ENCODE data around the gene DDX46. TPM values are rescaled to one million over a fixed set of nuclear protein-coding genes. Genes with fewer than 3 reads are reported as not detected.
"Not testable (repeated sequence)": the region's sequence is repeated elsewhere in the genome, so short reads cannot be mapped to it uniquely, and the experiment has no call there.

The DDX46 gene
- total RNA-seq, 1 experiment from 2014 or later = 19.6 TPM

DNA sequence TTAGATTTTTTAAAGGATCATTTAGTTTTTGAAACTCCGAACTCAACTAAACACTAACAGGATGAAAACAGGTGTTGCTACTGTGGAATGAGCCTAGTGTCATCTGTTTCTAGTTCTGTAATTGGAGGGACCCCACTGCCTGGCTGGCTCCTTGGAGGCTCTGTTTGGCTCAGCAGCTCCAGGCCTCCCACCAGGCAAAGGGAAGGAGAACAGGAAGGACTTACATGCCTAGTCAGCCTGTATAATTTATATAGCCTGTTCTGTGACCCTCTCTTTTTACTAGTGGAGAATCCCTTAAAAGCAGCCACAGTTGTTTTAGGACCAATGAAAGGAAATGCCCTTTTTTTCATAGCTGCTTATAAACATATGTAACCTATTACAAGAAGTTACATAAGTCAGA is 66.1 kb downstream of the DDX46 start:
- in situ Hi-C loops (cut with HindIII; ENCODE audit: low pct_unique_long_range_greater_than_20kb, low sequenced_read_pairs) = no loop called here
- DNase-seq (ENCODE audit: low read depth, low spot score) = no peak

DNA sequence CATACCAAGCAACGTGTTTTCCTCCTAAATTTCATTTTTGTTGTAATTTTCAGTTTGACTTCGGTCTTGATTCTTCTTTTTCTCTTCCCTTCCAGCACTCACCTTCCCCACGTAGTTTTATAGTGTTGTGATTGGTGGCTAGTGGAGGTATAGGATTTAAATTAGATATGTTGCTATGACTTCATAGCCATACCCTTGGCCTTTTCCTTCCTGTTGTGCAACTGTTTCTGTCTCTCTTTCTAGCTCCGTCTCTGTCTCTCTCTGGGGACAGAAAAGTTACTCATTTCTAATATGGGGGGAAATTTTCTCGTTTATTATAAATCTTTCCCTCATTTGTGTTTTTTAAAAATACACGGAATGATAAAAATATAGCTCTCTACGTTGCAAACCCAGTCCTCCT is 66.6 kb downstream of the DDX46 start:
- in situ Hi-C loops (cut with HindIII; ENCODE audit: low pct_unique_long_range_greater_than_20kb, low sequenced_read_pairs) = no loop called here
- no peak for DNase-seq (ENCODE audit: low read depth, low spot score)

DNA sequence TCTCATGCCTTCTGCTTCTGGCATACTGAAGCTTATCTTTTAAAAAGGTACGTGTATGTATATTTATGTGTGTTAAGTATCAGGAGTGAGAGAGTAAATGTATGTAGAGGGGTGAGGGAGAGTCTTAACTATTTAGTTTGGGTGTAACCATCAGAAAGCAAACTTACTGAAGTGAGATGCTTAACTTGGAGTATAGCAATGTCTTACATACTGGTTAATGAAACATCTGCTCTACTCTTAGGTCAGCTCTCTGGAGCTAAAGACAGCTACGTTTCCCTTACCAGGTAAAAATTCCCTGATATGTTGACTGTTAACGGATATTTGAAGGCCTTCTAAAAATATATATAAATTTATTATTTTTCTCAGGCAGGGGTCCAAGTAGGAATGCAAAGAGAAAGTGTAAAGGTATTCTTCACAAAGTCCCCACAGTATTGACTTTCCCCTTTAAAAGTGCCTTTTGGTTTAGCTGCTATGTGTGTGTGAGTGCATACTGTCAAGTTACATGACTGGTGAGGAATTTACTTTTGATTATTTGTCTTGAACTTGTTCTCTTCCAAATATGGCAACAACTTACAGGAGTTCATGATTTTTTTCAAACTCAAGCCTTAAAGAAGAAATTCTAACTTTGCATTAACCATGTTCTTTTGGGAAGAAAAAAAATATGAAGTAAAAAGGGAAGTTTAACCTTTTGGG is 74.9 kb downstream of the DDX46 start:
- in situ Hi-C loops (cut with HindIII; ENCODE audit: low pct_unique_long_range_greater_than_20kb, low sequenced_read_pairs) = no loop called here
- DNase-seq (ENCODE audit: low read depth, low spot score) = no peak

DNA sequence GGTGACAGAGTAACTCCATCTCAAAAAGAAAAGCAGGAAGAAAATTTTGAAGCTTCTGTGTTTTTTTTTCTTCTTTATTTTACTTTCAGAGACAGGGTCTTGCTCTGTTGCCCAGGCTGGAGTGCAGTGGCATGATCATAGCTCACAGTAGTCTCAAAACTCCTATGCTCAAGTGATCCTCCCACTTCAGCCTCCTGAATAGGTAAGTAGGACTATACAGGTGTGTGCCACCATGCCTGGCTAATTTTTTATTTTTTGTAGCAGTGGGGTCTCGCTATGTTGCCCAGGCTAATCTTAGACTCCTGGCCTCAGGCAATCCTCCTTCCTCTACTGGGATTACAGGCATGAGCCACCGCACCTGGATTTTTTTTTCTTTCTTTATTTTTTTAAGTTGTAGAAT is 77.0 kb downstream of the DDX46 start:
- DNase-seq (ENCODE audit: low read depth, low spot score) = no peak
- in situ Hi-C loops (cut with HindIII; ENCODE audit: low pct_unique_long_range_greater_than_20kb, low sequenced_read_pairs) = no loop called here

DNA sequence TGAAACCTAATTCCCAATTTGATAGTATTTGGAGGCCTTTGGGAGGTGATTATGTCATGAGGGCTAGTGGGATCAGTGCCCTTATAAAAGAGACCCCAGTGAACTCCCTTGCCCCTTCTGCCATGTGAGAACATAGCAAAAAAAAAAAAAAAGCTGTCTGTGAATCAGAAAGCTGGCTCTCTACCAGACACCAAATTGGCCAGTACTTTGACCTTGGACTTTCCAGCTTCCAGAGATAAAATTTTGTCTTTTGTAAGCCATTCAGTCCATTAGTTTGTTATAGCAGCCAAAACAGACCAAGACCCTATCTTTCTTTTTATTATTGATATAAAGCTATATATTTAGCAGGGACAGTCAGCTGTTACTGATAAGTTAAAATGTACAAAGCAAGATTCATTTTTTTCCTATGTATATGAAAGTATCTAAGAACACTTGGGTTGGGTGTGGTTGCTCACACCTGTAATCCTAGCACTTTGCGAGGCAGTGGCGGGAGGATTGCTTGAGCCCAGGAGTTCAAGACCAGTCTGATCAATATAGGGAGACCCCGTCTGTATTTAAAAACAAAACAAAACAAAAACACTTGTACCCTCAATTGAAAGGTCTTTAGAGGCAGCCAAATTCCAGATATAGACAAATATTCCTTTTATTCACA is 79.1 kb downstream of the DDX46 start:
- in situ Hi-C loops (cut with HindIII; ENCODE audit: low pct_unique_long_range_greater_than_20kb, low sequenced_read_pairs) = no loop called here
- no peak for DNase-seq (ENCODE audit: low read depth, low spot score)

DNA sequence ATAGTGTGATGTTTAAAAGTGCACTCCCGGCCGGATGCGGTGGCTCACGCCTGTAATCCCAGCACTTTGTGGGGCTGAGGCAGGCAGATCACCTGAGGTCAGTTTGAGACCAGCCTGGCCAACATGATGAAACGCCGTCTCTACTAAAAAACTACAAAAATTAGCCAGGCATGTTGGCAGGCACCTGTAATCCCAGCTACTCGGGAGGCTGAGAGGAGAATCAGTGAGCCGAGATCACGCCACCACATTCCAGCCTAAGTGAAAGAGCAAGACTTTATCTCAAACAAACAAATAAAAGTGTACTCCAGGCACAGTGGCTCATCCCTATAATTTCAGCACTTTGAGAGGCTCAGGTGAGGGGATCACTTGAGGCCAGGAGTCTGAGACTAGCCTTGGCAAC is 79.8 kb downstream of the DDX46 start:
- DNase-seq (ENCODE audit: low read depth, low spot score); in situ Hi-C loops (cut with HindIII; ENCODE audit: low pct_unique_long_range_greater_than_20kb, low sequenced_read_pairs): not testable (repeated sequence)

DNA sequence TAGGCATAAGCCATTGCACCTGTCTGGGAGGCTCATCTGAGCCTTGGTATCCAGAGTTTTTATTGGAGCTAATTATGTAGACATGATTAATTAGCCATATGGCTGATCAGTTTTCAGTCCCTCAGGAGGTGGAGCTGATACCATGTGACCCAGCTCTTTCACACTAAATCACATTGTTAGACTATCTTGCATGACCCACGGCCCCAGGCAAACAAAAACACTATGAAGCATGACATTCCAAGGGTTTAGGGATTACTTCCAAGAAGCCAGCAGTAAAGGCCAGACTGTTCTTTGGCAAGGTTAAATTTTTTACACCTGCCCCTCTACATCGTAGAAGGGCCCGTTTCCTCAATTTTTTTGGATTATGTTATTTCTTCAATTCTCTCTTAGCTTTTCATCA is 82.2 kb downstream of the DDX46 start:
- DNase-seq (ENCODE audit: low read depth, low spot score) = peak; percentile 62
- in situ Hi-C loops (cut with HindIII; ENCODE audit: low pct_unique_long_range_greater_than_20kb, low sequenced_read_pairs) = no loop called here

DNA sequence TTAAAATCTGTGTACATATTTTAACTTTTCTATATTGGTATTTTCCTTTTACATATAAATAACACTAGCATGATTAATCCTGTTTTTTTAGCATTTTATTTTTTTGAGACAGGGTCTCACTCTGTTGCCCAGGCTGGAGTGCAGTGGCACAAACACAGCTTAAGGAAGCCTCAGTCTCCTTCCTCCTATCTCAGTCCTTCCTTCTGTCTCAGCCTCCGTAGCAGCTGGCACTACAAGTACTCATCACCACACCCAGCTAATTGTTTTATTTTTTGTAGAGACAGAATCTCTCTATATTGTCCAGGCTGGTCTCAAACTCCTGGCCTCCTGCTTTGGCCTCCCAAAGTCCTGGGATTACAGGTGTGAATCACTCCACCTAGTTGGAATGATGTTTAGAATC is 85.7 kb downstream of the DDX46 start:
- in situ Hi-C loops (cut with HindIII; ENCODE audit: low pct_unique_long_range_greater_than_20kb, low sequenced_read_pairs) = no loop called here
- DNase-seq (ENCODE audit: low read depth, low spot score) = no peak

DNA sequence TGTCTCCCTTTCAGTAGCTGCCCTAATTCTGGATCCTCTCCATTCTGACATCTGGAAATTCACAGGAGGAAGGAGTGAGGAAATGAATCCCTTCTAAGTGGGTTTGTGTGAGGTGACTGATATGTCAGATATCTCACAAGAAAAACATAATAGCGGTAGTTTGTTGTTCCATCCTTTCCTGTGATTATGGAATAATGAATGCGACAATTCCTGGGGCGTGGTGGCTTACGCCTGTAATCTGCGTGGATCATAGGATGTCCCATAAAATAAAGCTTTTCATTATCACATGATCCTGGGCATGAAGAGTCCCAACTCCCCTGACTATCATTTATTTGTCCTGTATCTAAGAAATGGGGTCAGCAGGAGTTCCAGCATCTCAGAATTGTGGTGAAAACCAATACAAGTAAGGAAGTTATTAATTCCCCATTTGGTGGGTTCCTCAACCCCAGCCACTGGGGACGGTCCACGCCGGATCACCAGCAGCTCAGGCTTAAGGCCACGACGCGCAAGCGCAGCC is 86.8 kb downstream of the DDX46 start:
- no peak for DNase-seq (ENCODE audit: low read depth, low spot score)
- in situ Hi-C loops (cut with HindIII; ENCODE audit: low pct_unique_long_range_greater_than_20kb, low sequenced_read_pairs) = no loop called here

DNA sequence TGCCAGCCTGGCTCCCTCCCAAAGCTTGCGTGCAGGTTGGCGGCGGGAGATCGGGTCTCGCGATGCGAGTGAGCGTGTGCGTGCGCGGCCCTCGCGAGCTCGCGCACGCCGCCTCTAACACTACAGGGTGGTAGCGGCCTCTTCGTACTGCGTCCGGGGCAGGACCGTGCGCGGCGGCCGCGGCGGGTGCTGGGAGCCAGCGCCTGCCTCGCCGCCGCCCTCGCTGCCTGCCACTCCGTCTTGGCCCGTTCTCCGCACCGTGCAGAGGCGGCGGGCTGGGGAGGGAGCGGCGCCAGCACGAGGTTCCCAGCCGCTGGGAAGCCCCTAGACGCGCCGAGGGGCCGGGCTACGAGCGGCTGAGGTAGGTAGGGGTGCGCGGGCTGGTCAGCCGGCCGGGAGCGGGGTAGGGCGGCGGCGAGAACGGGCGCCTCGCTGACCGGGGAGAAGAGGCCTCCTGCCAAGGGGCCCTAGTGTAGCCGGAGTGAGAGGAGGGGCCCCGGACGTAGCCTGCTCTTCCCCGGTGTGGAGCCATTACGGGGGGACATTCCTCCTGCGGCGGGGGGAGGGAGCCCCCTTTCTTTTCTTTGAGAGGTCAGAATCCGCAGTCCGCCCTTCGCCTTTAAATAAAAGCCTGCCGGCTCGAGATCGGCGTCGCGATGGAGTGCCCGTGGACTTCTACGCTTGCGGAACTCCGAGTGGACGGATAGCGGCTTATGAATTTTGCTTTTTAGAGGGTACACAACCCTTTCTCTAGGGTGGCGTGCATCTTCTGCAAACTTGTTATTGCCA is 87.5 kb downstream of the DDX46 start, which contains the start of gene C5orf24:
Gene C5orf24 (plus strand): TSS at position 117 of the 789 bp plus-strand sequence. CDS start 8,933 bp downstream, outside the sequence.
- peak; percentile 94 for DNase-seq (ENCODE audit: low read depth, low spot score)
- in situ Hi-C loops (cut with HindIII; ENCODE audit: low pct_unique_long_range_greater_than_20kb, low sequenced_read_pairs) = no loop called here

DNA sequence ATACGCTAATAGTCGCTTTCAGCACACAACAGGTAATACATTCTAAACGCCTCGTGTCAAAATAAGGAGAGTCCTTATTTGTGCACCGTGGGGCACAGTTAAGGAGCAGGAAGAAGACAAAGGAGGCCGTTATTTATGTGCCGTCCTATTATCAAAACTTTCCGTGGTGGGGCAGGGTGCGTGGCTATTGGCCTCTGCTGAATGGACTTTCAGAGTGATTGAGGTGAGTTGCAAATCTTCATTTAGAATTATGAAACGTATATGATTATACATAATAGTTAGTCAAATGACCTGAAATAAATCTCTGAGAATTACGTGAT is 88.0 kb downstream of the DDX46 start:
- in situ Hi-C loops (cut with HindIII; ENCODE audit: low pct_unique_long_range_greater_than_20kb, low sequenced_read_pairs) = no loop called here
- DNase-seq (ENCODE audit: low read depth, low spot score) = peak; percentile 46

DNA sequence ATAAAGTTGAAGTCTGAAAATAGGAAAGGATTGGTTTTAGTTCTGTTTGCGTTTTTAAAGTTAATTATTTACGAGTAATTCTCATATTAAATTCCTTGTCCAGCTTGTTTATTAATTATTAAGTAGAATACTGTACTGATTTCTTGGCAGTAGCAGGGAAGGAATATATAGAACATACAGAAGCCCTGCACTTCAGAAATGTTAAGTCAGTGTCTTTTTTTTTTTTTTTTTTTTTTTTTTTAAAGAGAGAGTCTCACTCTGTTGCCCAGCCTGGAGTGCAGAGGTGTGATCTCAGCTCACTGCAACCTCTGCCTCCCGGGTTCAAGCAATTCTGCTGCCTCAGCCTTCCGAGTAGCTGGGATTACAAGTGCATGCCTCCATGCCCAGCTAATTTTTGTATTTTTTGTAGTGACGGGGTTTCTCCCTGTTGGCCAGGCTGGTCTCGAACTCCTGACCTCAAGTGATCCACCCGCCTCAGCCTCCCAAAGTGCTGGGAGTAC is 90.9 kb downstream of the DDX46 start:
- DNase-seq (ENCODE audit: low read depth, low spot score); in situ Hi-C loops (cut with HindIII; ENCODE audit: low pct_unique_long_range_greater_than_20kb, low sequenced_read_pairs): not testable (repeated sequence)

DNA sequence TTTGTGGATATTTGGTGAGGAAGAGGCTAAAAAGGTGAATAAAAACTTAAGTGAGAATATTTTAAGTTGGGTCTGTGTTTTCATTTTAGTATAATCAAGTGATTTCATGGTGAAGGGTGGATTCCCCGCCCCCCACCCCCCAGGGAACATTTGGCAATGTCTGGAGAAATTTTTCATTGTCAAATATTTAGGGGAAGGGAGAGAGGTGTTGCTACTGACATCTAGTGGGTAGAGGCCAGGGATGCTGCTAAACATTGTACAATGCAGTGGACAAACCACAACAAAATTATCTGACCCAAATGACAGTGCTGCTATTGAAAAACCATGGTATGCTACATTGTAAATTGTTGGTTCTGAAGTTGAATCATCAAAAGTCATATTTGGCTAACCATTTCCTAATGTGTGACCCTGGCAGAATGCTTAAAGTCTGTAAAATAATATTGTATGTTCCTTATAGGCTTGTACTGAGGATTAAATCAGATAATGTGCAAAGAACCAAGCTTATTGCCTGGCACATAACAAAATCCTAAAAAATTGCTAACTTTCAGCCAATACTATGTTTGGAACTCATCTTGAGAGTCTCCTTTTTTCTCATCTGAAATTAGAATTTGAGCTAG is 92.8 kb downstream of the DDX46 start:
- DNase-seq (ENCODE audit: low read depth, low spot score) = peak; percentile 73
- in situ Hi-C loops (cut with HindIII; ENCODE audit: low pct_unique_long_range_greater_than_20kb, low sequenced_read_pairs) = no loop called here

DNA sequence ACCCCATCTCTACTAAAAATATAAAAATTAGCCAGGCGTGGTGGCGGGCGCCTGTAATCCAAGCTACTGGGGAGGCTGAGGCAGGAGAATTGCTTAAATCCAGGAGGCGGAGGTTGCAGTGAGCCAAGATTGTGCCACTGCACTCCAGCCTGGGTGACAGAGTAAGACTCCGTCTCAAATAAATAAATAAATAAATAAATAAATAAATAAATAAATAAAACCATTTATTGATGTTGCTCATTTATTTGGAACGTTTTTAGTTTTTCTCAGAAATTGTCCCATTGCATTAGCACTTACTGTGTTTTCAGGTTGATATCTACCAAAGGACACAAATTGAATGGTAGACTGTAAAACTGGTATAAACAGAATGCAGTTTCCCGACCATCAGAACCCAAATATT is 97.9 kb downstream of the DDX46 start:
- DNase-seq (ENCODE audit: low read depth, low spot score); in situ Hi-C loops (cut with HindIII; ENCODE audit: low pct_unique_long_range_greater_than_20kb, low sequenced_read_pairs): not testable (repeated sequence)

DNA sequence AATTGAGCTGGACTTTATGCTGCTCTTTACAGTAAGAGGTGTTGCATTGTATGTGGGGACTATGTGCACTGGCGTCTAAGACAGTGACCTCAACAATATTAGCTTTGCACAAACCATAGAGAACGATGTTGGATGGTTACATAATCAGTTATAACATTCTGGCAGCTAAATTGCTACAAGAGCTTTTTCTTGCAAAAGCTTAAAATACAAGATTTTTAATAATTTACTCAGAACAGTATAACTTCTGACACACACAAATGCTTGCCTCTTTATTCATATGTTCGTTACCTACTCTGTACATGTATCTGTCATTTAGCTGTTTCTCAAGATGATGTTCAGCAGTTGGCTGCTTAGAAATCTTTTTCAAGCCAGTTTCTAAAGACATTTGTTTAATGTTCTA is 98.8 kb downstream of the DDX46 start:
- in situ Hi-C loops (cut with HindIII; ENCODE audit: low pct_unique_long_range_greater_than_20kb, low sequenced_read_pairs) = no loop called here
- no peak for DNase-seq (ENCODE audit: low read depth, low spot score)

DNA sequence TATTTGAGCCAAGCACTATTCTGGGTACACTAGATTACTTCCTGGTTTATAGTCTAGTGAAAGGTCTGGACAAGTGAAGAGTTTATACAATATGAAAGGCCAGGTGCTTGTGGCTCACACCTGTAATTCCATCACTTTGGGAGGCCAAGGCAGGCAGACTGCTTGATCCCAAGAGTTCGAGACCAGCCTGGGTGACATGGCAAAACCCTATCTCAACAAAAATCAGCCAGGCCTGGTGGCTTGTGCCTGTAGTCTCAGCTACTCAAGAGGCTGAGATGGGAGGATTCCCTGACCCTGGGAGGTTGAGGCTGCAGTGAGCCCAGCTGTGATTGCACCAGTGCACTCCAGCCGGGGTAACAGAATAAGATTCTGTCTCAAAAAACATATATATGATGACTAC is 106.1 kb downstream of the DDX46 start:
- in situ Hi-C loops (cut with HindIII; ENCODE audit: low pct_unique_long_range_greater_than_20kb, low sequenced_read_pairs) = no loop called here
- DNase-seq (ENCODE audit: low read depth, low spot score) = no peak

DNA sequence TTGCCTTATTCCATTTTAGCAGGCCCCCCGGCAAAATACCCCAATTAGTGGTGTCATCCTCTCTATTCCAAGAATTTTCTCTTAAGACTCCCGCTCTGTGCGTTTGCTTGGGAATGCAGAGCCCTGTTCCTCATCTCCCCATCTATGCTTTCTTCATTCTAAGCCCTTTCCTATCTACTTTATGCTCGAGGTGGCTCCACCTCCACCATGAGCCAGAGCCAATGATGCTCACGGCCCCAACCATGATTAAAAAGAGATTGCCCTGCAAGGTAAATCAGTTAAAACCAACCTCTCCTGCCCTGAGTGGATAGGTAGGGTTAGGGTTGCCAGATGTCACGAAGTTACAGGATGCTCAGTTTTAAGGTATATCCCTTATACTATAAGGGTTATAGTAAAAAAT is 114.9 kb downstream of the DDX46 start:
- DNase-seq (ENCODE audit: low read depth, low spot score) = no peak
- in situ Hi-C loops (cut with HindIII; ENCODE audit: low pct_unique_long_range_greater_than_20kb, low sequenced_read_pairs) = no loop called here

Data from SK-MEL-5 (cell line).